ENCODE results near the gene GRIK4. TPM values are rescaled to one million over a fixed set of nuclear protein-coding genes. Genes with fewer than 3 reads are reported as not detected.

The GRIK4 gene
- total RNA-seq, 2 experiments from 2014 or later: not detected

- ChIA-PET POLR2A (interaction anchor here (0.8 kb wide), 1 partner anchor 8 kb away, joined by 4 read pairs; no protein-coding TSS in a partner anchor), CTCF (no interaction called here)
- Mint-ChIP-seq H3K9me3 (ENCODE audit: insufficient read depth) (no peaks in the 10 kb centered on the region), H3K27me3 (ENCODE audit: low read depth) (peaks cover 8% of the 10 kb centered on the region), H3K4me1 (ENCODE audit: low read depth) (no peaks in the 10 kb centered on the region), H3K27ac (no peak overlapping the region), H3K36me3 (ENCODE audit: low read depth) (no peaks in the 10 kb centered on the region), H3K4me3 (no peak overlapping the region)
- no peak for DNase-seq
- ATAC-seq: no peak
These were observed 372.8 kb downstream of the GRIK4 start for GRCh38 chr11:120884154-120885020.

- Mint-ChIP-seq H3K27ac (no peak overlapping the region), H3K36me3 (ENCODE audit: low read depth) (no peaks in the 10 kb centered on the region), H3K9me3 (ENCODE audit: insufficient read depth) (no peaks in the 10 kb centered on the region), H3K4me3 (no peak overlapping the region), H3K4me1 (ENCODE audit: low read depth) (no peaks in the 10 kb centered on the region), H3K27me3 (ENCODE audit: low read depth) (peaks cover 2% of the 10 kb centered on the region)
- ATAC-seq (no peak), DNase-seq (no peak)
- CTCF ChIA-PET: no interaction called here
- POLR2A ChIA-PET: no interaction called here
These were observed 379.2 kb downstream of the GRIK4 start for GRCh38 chr11:120890609-120891320.

GRCh38 chr11:120893440-120894201 lies 382.1 kb downstream of the GRIK4 start:
- no peaks in the 10 kb centered on the region for H3K9me3 Mint-ChIP-seq (ENCODE audit: insufficient read depth)
- H3K4me3 Mint-ChIP-seq: no peak overlapping the region
- ChIA-PET POLR2A (no interaction called here), CTCF (no interaction called here)
- no peak for ATAC-seq
- H3K27ac Mint-ChIP-seq: no peak overlapping the region
- no peaks in the 10 kb centered on the region for H3K36me3 Mint-ChIP-seq (ENCODE audit: low read depth)
- DNase-seq: no peak
- peaks cover 2% of the 10 kb centered on the region for H3K27me3 Mint-ChIP-seq (ENCODE audit: low read depth)
- no peaks in the 10 kb centered on the region for H3K4me1 Mint-ChIP-seq (ENCODE audit: low read depth)

GRCh38 chr11:120894202-120894985 lies 382.8 kb downstream of the GRIK4 start:
- DNase-seq: no peak
- Mint-ChIP-seq H3K27me3 (ENCODE audit: low read depth) (no peaks in the 10 kb centered on the region), H3K4me1 (ENCODE audit: low read depth) (no peaks in the 10 kb centered on the region), H3K36me3 (ENCODE audit: low read depth) (no peaks in the 10 kb centered on the region), H3K27ac (no peak overlapping the region), H3K9me3 (ENCODE audit: insufficient read depth) (no peaks in the 10 kb centered on the region), H3K4me3 (no peak overlapping the region)
- POLR2A ChIA-PET: no interaction called here
- CTCF ChIA-PET: no interaction called here
- ATAC-seq: no peak

- Mint-ChIP-seq H3K9me3 (ENCODE audit: insufficient read depth) (no peaks in the 10 kb centered on the region), H3K27me3 (ENCODE audit: low read depth) (no peaks in the 10 kb centered on the region), H3K36me3 (ENCODE audit: low read depth) (no peaks in the 10 kb centered on the region), H3K27ac (no peak overlapping the region), H3K4me1 (ENCODE audit: low read depth) (no peaks in the 10 kb centered on the region), H3K4me3 (no peak overlapping the region)
- no peak for ATAC-seq
- ChIA-PET POLR2A (no interaction called here), CTCF (no interaction called here)
- no peak for DNase-seq
These were observed 385.1 kb downstream of the GRIK4 start for GRCh38 chr11:120896687-120897086.

- H3K36me3 Mint-ChIP-seq (ENCODE audit: low read depth): no peaks in the 10 kb centered on the region
- DNase-seq (no peak), ATAC-seq (no peak)
- CTCF ChIA-PET: no interaction called here
- no peaks in the 10 kb centered on the region for H3K27me3 Mint-ChIP-seq (ENCODE audit: low read depth)
- no peak overlapping the region for H3K27ac Mint-ChIP-seq
- H3K4me3 Mint-ChIP-seq: no peak overlapping the region
- no peaks in the 10 kb centered on the region for H3K9me3 Mint-ChIP-seq (ENCODE audit: insufficient read depth)
- H3K4me1 Mint-ChIP-seq (ENCODE audit: low read depth): no peaks in the 10 kb centered on the region
- POLR2A ChIA-PET: no interaction called here
These were observed 387.0 kb downstream of the GRIK4 start for GRCh38 chr11:120898568-120898967.

- no peak overlapping the region for H3K4me3 Mint-ChIP-seq
These were observed 388.2 kb downstream of the GRIK4 start for GRCh38 chr11:120899720-120900119.

GRCh38 chr11:120900643-120901042 lies 389.1 kb downstream of the GRIK4 start:
- no peaks in the 10 kb centered on the region for H3K9me3 Mint-ChIP-seq (ENCODE audit: insufficient read depth)

More at GRCh38 chr11:120899720-120900119, 388.2 kb downstream of the GRIK4 start:
- H3K36me3 Mint-ChIP-seq (ENCODE audit: low read depth): no peaks in the 10 kb centered on the region
- no peak overlapping the region for H3K27ac Mint-ChIP-seq
- H3K27me3 Mint-ChIP-seq (ENCODE audit: low read depth): no peaks in the 10 kb centered on the region
- DNase-seq: no peak
- H3K9me3 Mint-ChIP-seq (ENCODE audit: insufficient read depth): no peaks in the 10 kb centered on the region
- no peaks in the 10 kb centered on the region for H3K4me1 Mint-ChIP-seq (ENCODE audit: low read depth)
- no peak for ATAC-seq
- ChIA-PET CTCF (no interaction called here), POLR2A (no interaction called here)

GRCh38 chr11:120903686-120904085 lies 392.1 kb downstream of the GRIK4 start:
- peaks cover 2% of the 10 kb centered on the region for H3K27me3 Mint-ChIP-seq (ENCODE audit: low read depth)
- ChIA-PET POLR2A (no interaction called here), CTCF (no interaction called here)
- no peaks in the 10 kb centered on the region for H3K36me3 Mint-ChIP-seq (ENCODE audit: low read depth)
- H3K9me3 Mint-ChIP-seq (ENCODE audit: insufficient read depth): no peaks in the 10 kb centered on the region
- DNase-seq: no peak
- H3K4me1 Mint-ChIP-seq (ENCODE audit: low read depth): no peaks in the 10 kb centered on the region
- no peak for ATAC-seq
- H3K4me3 Mint-ChIP-seq: no peak overlapping the region
- H3K27ac Mint-ChIP-seq: no peak overlapping the region

More at GRCh38 chr11:120900643-120901042, 389.1 kb downstream of the GRIK4 start:
- peaks cover 2% of the 10 kb centered on the region for H3K27me3 Mint-ChIP-seq (ENCODE audit: low read depth)
- DNase-seq (no peak), ATAC-seq (no peak)
- POLR2A ChIA-PET: no interaction called here
- no peak overlapping the region for H3K4me3 Mint-ChIP-seq
- no peak overlapping the region for H3K27ac Mint-ChIP-seq
- CTCF ChIA-PET: no interaction called here
- no peaks in the 10 kb centered on the region for H3K4me1 Mint-ChIP-seq (ENCODE audit: low read depth)
- no peaks in the 10 kb centered on the region for H3K36me3 Mint-ChIP-seq (ENCODE audit: low read depth)

GRCh38 chr11:120904116-120904515 lies 392.6 kb downstream of the GRIK4 start:
- ChIA-PET CTCF (no interaction called here), POLR2A (no interaction called here)
- no peak overlapping the region for H3K27ac Mint-ChIP-seq
- no peaks in the 10 kb centered on the region for H3K9me3 Mint-ChIP-seq (ENCODE audit: insufficient read depth)
- peaks cover 2% of the 10 kb centered on the region for H3K27me3 Mint-ChIP-seq (ENCODE audit: low read depth)
- no peaks in the 10 kb centered on the region for H3K36me3 Mint-ChIP-seq (ENCODE audit: low read depth)
- ATAC-seq: no peak
- no peak for DNase-seq
- no peaks in the 10 kb centered on the region for H3K4me1 Mint-ChIP-seq (ENCODE audit: low read depth)
- H3K4me3 Mint-ChIP-seq: no peak overlapping the region

GRCh38 chr11:120906766-120907165 lies 395.2 kb downstream of the GRIK4 start:
- Mint-ChIP-seq H3K27ac (no peak overlapping the region), H3K36me3 (ENCODE audit: low read depth) (no peaks in the 10 kb centered on the region), H3K9me3 (ENCODE audit: insufficient read depth) (no peaks in the 10 kb centered on the region), H3K4me3 (no peak overlapping the region), H3K27me3 (ENCODE audit: low read depth) (peaks cover 5% of the 10 kb centered on the region), H3K4me1 (ENCODE audit: low read depth) (no peaks in the 10 kb centered on the region)
- ATAC-seq (no peak), DNase-seq (no peak)
- ChIA-PET CTCF (no interaction called here), POLR2A (no interaction called here)
